Lower leg skin (tissue), 3 donors: Measurements from ENCODE around the gene ELF3.

Source experiments
- CTCF ChIP-seq, 3 donors: fragments of 450-650 bp; IDR thresholded peaks; one replicate each; pipeline ENCODE4 v1.5.1; 2016; ENCODE audit warnings: antibody characterized with exemption in 3 of 3, mild to moderate bottlenecking in 3 of 3, moderate library complexity in 2 of 3
- POLR2A ChIP-seq, 2 donors: fragments of 450-650 bp; IDR thresholded peaks; one replicate each; pipeline ENCODE4 v1.6.1; 2016 to 2017; ENCODE audit warnings: antibody characterized with exemption in 2 of 2, mild to moderate bottlenecking in 1 of 2, moderate library complexity in 1 of 2

GRCh38 chr1:201982623-201983379 lies 27.6 kb upstream of the ELF3 start, which contains the start of gene RNPEP:
- TF ChIP-seq CTCF (IDR thresholded peaks at IDR 0.05) = no peak
- no peak for TF ChIP-seq POLR2A (IDR thresholded peaks at IDR 0.05)
